HepG2 (cell line): ENCODE results near the gene CYP26B1. TPM values are rescaled to one million over a fixed set of nuclear protein-coding genes. Genes with fewer than 3 reads are reported as not detected.

Source experiments
- ATAC-seq: fragments of 200-7000 bp; cut with Tn5 transposase; 3 replicates; pipeline ENCODE4 v1.9.1; 2020; ENCODE audit warnings: mild to moderate bottlenecking, moderate library complexity
- BruUV-seq: library from RNA; stranded (reverse); fragments of 400-500 nt; replicated peaks from 2 replicates; lab custom pipeline; 2021; lab: Mats Ljungman, UMichigan
- CTCF ChIA-PET: fragments of 300-600 bp; formaldehyde crosslinking; extraction: SDS; loops from one replicate; lab custom pipeline; 2021; ENCODE audit warnings: low total read pairs, inconsistent platforms, low intra/inter-chr PET ratio; lab: Yijun Ruan, JAX
- POLR2A ChIA-PET: fragments of 350-600 bp; sonication (Branson Sonifier 250); formaldehyde crosslinking; loops from one replicate; lab custom pipeline; 2020; ENCODE audit warnings: antibody characterized with exemption, inconsistent platforms; lab: Yijun Ruan, JAX
- DNase-seq: peaks from one replicate; pipeline ENCODE4 v3.0.0-alpha.2; 2015; ENCODE audit warnings: low spot score
- FAIRE-seq: peaks from 3 replicates; lab custom pipeline; 2011; peaks lifted over from hg19 to GRCh38; lab: Jason Lieb, UNC
- H2AFZ ChIP-seq: one replicate; pipeline ENCODE4 v1.6.1; 2011; ENCODE audit warnings: low read length, inconsistent platforms
- H3K27ac ChIP-seq: fragments of 300-600 bp; 3 replicates; pipeline ENCODE4 v1.8.0; 2011; ENCODE audit warnings: mixed run types, mild to moderate bottlenecking, mixed read lengths, low read length, inconsistent platforms; ENCODE audit not compliant: insufficient read depth; ENCODE audit errors: extremely low read length
- H3K27me3 ChIP-seq, 2 experiments: fragments of 200-600 bp in 1 of 2; 2 replicates in 1 of 2; 3 replicates in 1 of 2; pipeline versions ENCODE4 v1.6.0 to v1.8.0; 2011; ENCODE audit warnings: low read length in 2 of 2, mild to moderate bottlenecking in 2 of 2, moderate library complexity in 2 of 2, inconsistent platforms in 1 of 2; ENCODE audit not compliant: insufficient read depth in 2 of 2, control insufficient read depth in 1 of 2
- H3K36me3 ChIP-seq, 2 experiments: fragments of 200-600 bp in 1 of 2; replicated peaks in 1 of 2; 2 replicates in 1 of 2; 3 replicates in 1 of 2; pipeline versions ENCODE4 v1.5.1 to v1.8.0; 2011; ENCODE audit warnings: low read length in 2 of 2, inconsistent platforms in 1 of 2; ENCODE audit not compliant: insufficient read depth in 2 of 2, control insufficient read depth in 1 of 2
- H3K4me1 ChIP-seq: 2 replicates; pipeline ENCODE4 v1.5.1; 2012; ENCODE audit warnings: low read length, inconsistent platforms; ENCODE audit not compliant: insufficient read depth
- H3K4me2 ChIP-seq: 2 replicates; pipeline ENCODE4 v1.6.0; 2011; ENCODE audit warnings: low read depth, low read length, inconsistent platforms
- H3K4me3 ChIP-seq, 3 experiments: fragments of 200-600 bp in 1 of 3; sonication (generic), shearing (Covaris generic) in 1 of 3; replicated peaks in 1 of 3; 2 replicates each; pipeline ENCODE4 v1.5.1; 2011 to 2016; ENCODE audit warnings: low read length in 3 of 3, inconsistent platforms in 2 of 3, low read depth in 2 of 3, mild to moderate bottlenecking in 2 of 3, control low read depth in 1 of 3, mixed read lengths in 1 of 3; ENCODE audit not compliant: insufficient read depth in 1 of 3
- H3K79me2 ChIP-seq: one replicate; pipeline ENCODE4 v1.6.1; 2011; ENCODE audit warnings: low read length, inconsistent platforms; ENCODE audit not compliant: insufficient read depth
- H3K9ac ChIP-seq: 2 replicates; pipeline ENCODE4 v1.6.0; 2011; ENCODE audit warnings: mild to moderate bottlenecking, low read depth, low read length, inconsistent platforms; ENCODE audit not compliant: insufficient read depth
- H3K9me3 ChIP-seq: 2 replicates; pipeline ENCODE4 v1.5.1; 2012; ENCODE audit warnings: mild to moderate bottlenecking, low read length
- H4K20me1 ChIP-seq: 2 replicates; pipeline ENCODE4 v1.6.0; 2011; ENCODE audit warnings: inconsistent platforms, mild to moderate bottlenecking, low read length, moderate library complexity; ENCODE audit not compliant: insufficient read depth
- ATF7 ChIP-seq, 2 experiments: fragments of 450-650 bp in 1 of 2; sonication (generic) in 1 of 2; formaldehyde crosslinking in 1 of 2; IDR thresholded peaks; 2 replicates each; pipeline versions ENCODE4 v1.4.0 to v1.6.1; 2016 to 2020; ENCODE audit warnings: antibody characterized with exemption in 1 of 2, mild to moderate bottlenecking in 1 of 2, missing genetic modification reagents in 1 of 2
- BRF2 ChIP-seq: sonication (generic); formaldehyde crosslinking; IDR thresholded peaks from 2 replicates; pipeline ENCODE4 v1.8.1; 2022; ENCODE audit warnings: mild to moderate bottlenecking, missing genetic modification reagents
- DMTF1 ChIP-seq: sonication (generic); formaldehyde crosslinking; IDR thresholded peaks from 2 replicates; pipeline ENCODE4 v1.4.0; 2020; ENCODE audit warnings: mild to moderate bottlenecking, missing genetic modification reagents
- FOXM1 ChIP-seq: sonication (generic); formaldehyde crosslinking; IDR thresholded peaks from 2 replicates; pipeline ENCODE4 v1.5.0; 2020; ENCODE audit warnings: missing genetic modification reagents
- ISX ChIP-seq: sonication (generic); formaldehyde crosslinking; conservative IDR thresholded peaks from 2 replicates; pipeline ENCODE4 v1.5.0; 2020; ENCODE audit warnings: missing genetic modification reagents
- MAZ ChIP-seq, 2 experiments: sonication (generic) in 1 of 2; formaldehyde crosslinking in 1 of 2; IDR thresholded peaks; 2 replicates each; pipeline versions ENCODE4 v1.5.0 to v1.6.1; 2012 to 2020; ENCODE audit warnings: low read depth in 2 of 2, mild to moderate bottlenecking in 2 of 2, borderline replicate concordance in 1 of 2, improper control_type of control experiment in 1 of 2, low read length in 1 of 2, missing genetic modification reagents in 1 of 2, moderate library complexity in 1 of 2
- PBX3 ChIP-seq: sonication (generic); formaldehyde crosslinking; IDR thresholded peaks from 2 replicates; pipeline ENCODE4 v1.8.1; 2023; ENCODE audit warnings: missing genetic modification reagents, inconsistent platforms, borderline replicate concordance
- PREB ChIP-seq: sonication (generic); formaldehyde crosslinking; IDR thresholded peaks from 2 replicates; pipeline ENCODE4 v1.4.0; 2020; ENCODE audit warnings: missing genetic modification reagents
- RXRB ChIP-seq: IDR thresholded peaks from 2 replicates; pipeline ENCODE4 v1.6.1; 2016; ENCODE audit warnings: borderline replicate concordance, missing genetic modification reagents, missing compliant biosample characterization
- SOX6 ChIP-seq, 2 experiments: fragments of 450-650 bp in 1 of 2; sonication (generic) in 1 of 2; formaldehyde crosslinking in 1 of 2; IDR thresholded peaks; 2 replicates each; pipeline versions ENCODE4 v1.4.0 to v1.6.1; 2017 to 2020; ENCODE audit warnings: antibody characterized with exemption in 1 of 2, mild to moderate bottlenecking in 1 of 2, missing genetic modification reagents in 1 of 2
- ZNF224 ChIP-seq: sonication (generic); formaldehyde crosslinking; IDR thresholded peaks from 2 replicates; pipeline ENCODE4 v1.5.0; 2020; ENCODE audit warnings: mild to moderate bottlenecking, missing genetic modification reagents
- ZNF264 ChIP-seq: sonication (generic); formaldehyde crosslinking; IDR thresholded peaks from 2 replicates; pipeline ENCODE4 v1.4.0; 2020; ENCODE audit warnings: missing genetic modification reagents
- WGBS: methylation state at CpG from one replicate; pipeline ENCODE4 v1.1.6; 2017; ENCODE audit warnings: low lambda C conversion rate; 5-methylcytosine and 5-hydroxymethylcytosine counted together
- in situ Hi-C: cut with HindIII; loops from 2 replicates; pipeline ENCODE4 v1.10.0; 2017; ENCODE audit warnings: low pct_unique_long_range_greater_than_20kb; ENCODE audit not compliant: extremely low pct_ligation_motif_present
- intact Hi-C: fragments of 100-400 bp; cut with micrococcal nuclease; formaldehyde crosslinking; loops from one replicate; pipeline ENCODE4 v1.10.0; 2022; ENCODE audit not compliant: unreplicated experiment
- polyA plus RNA-seq, 8 experiments: library from polyadenylated mRNA; depleted of rRNA in 3 of 8; stranded (reverse) in 7 of 8; unstranded in 1 of 8; fragments of >200 nt; fragmentation: Illumina TruSeq in 4 of 8; extraction: Trizol in 4 of 8; gene quantifications; 2 replicates each; pipeline versions ENCODE4 v1.2.1 to v1.2.3, GENCODE V29; 2011 to 2016; ENCODE audit warnings: low read depth in 4 of 8, missing spikeins in 1 of 8, mixed read lengths in 1 of 8; ENCODE audit not compliant: insufficient read depth in 1 of 8
- total RNA-seq, 5 experiments: library from RNA; depleted of rRNA; stranded (reverse); fragments of >200 nt; fragmentation: Illumina TruSeq; extraction: Trizol; gene quantifications; 2 replicates each; pipeline ENCODE4 v1.2.3, GENCODE V29; 2016; ENCODE audit warnings: low read depth in 1 of 5

CYP26B1 gene
- total and polyA plus RNA-seq, 2 of the 13 experiments (the other 11 are each of a cell fraction or from before 2014, with no cell fraction given): 0.05 to 0.07 TPM

GRCh38 chr2:72092111-72092510, 55.6 kb downstream of the CYP26B1 start (continued):
- TF ChIP-seq BRF2 (CRISPR knock-in tag) (no peak), RXRB (CRISPR knock-in tag) (no peak), ZNF264 (CRISPR knock-in tag) (no peak)

- FAIRE-seq (no peak), ATAC-seq (peak; percentile 24; the same call in 2 of the 3 replicates), DNase-seq (no peak)
- peaks cover 5% of the 10 kb centered on the region; the same call in 1 of the 2 replicates for H4K20me1 ChIP-seq
- H3K4me2 ChIP-seq: no peak overlapping the region
- CTCF ChIA-PET: no interaction called here
- in situ Hi-C loops: no loop called here
- no peaks in the 10 kb centered on the region for H3K4me1 ChIP-seq
- H3K27ac ChIP-seq: no peak overlapping the region
- no peak overlapping the region for H3K9ac ChIP-seq
- POLR2A ChIA-PET: no interaction called here
- no peaks in the 10 kb centered on the region for H3K79me2 ChIP-seq
- no TSS peak for BruUV-seq
- peaks cover 18 to 76% of the 10 kb centered on the region in 2 experiments for H3K27me3 ChIP-seq
- H3K9me3 ChIP-seq: no peaks in the 10 kb centered on the region
- H3K4me3 ChIP-seq: no peak overlapping the region
- no peak overlapping the region for H2AFZ ChIP-seq
- WGBS: 42% methylated on average over 4 of the region's 4 CpGs
- H3K36me3 ChIP-seq: no peaks in the 10 kb centered on the region
- intact Hi-C loops: no loop called here
- no peak for TF ChIP-seq ZNF224 (CRISPR knock-in tag)
- no peak for TF ChIP-seq ATF7 (IDR thresholded peaks at IDR 0.05)
- no peak for TF ChIP-seq ATF7 (CRISPR knock-in tag; IDR thresholded peaks at IDR 0.05)
- TF ChIP-seq ISX (CRISPR knock-in tag): no peak
- no peak for TF ChIP-seq DMTF1 (CRISPR knock-in tag)
- TF ChIP-seq PBX3: no peak
- TF ChIP-seq MAZ (IDR thresholded peaks at IDR 0.05; ENCODE audit: borderline replicate concordance, low read depth, low read length): no peak
- no peak for TF ChIP-seq MAZ (CRISPR knock-in tag; IDR thresholded peaks at IDR 0.05; ENCODE audit: low read depth)
- no peak for TF ChIP-seq FOXM1
- no peak for TF ChIP-seq SOX6 (IDR thresholded peaks at IDR 0.05)
- no peak for TF ChIP-seq SOX6 (CRISPR knock-in tag; IDR thresholded peaks at IDR 0.05)
- TF ChIP-seq PREB (CRISPR knock-in tag): no peak
These were observed 56.7 kb downstream of the CYP26B1 start for GRCh38 chr2:72090781-72091482.
